ENCODE results near the gene GCK.
A peak's percentile ranks its signal among the peaks of the same experiment; 100 is the strongest.
"Not testable (repeated sequence)": the region's sequence is repeated elsewhere in the genome, so short reads cannot be mapped to it uniquely, and the experiment has no call there.

Gene GCK

DNA sequence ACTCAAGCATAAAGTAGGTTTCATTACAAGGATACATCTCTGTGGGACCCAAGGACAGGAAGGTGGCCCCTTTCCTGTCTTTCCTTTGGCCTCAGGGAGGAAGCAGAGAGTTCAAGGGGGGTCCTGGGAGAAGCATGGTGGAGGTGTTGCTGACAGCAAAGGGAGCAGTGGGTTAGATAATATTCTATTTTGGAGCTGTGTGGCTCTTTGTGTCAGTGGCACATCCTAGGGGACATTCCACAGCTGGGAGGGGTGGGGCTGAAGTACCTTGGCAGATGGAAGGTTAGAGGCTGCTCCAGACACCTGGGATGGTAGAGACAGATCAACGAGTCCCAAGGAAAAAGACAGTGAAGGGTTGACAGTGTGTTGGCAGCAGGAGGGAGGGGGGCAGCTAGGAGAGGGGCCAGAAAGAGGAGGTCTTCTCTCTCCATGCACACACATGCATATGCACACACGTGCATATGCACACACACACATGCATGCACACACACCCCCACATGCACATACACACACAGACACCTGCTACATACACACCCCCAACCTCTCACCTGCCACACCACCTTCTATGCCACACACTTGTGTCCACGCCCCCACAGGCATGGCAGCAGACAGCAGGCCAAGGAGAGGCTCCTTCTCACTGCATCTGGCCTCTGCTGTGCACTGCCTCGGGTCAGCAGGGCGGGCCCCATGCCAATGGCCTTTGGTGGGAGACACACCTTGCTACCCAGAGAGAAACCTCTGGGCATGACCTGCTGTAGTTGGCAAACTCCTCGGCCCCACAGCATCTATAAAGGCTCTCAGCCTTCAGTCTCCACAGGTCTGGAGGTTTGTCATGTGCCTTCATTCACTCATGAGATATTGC is 60.3 kb downstream of the GCK start:
- Histone ChIP-seq H3K4me1 (ENCODE audit: insufficient read depth, low read length) (0 out of 2 replicates have a peak, but pooled peaks cover 5% of the 10 kb centered on the region), H3K9ac (ENCODE audit: low read depth, low read length) (no peak overlapping the region), H3K9me3 (ENCODE audit: control insufficient read depth, insufficient read depth, low read length) (no peaks in the 10 kb centered on the region), H3K36me3 (ENCODE audit: insufficient read depth, low read length) (no peaks in the 10 kb centered on the region)

DNA sequence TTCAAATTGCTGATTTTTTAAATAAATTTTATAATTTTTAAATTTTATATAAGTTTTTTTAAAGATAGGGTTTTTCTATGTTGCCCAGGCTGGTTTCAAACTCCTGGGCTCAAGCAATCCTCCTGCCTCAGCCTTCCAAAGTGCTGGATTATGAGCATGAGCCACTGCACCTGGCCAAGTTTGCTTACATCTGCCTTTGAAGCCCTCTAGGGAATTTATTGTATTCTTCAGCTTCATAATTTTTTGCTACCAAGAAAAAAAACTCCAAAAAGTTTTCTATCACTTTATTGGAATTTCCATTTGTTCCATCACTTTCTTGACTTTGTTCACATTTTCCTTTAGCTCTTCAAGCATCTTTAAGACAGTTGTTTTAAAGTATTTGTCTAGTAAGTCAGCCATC is 62.1 kb downstream of the GCK start:
- no peak overlapping the region for H3K9ac ChIP-seq (ENCODE audit: low read depth, low read length)
- H3K36me3 ChIP-seq (ENCODE audit: insufficient read depth, low read length) = no peaks in the 10 kb centered on the region
- no peaks in the 10 kb centered on the region for H3K4me1 ChIP-seq (ENCODE audit: insufficient read depth, low read length)
- no peaks in the 10 kb centered on the region for H3K9me3 ChIP-seq (ENCODE audit: control insufficient read depth, insufficient read depth, low read length)

DNA sequence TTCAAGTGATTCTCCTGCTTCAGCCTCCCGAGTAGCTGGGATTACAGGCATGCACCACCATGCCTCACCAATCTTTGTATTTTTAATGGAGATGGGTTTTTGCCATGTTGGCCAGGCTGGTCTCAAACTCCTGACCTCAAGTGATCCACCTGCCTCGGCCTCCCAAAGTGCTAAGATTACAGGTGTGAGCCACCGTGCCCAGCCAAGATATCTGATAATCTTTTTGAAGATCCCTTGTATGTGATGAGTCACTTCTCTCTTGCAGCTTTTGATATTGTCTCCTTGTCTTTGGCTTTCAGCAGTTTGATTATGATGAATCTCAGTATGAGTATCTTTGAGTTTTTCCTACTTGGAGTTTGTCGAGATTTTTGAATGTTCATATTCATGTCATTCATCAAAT is 62.7 kb downstream of the GCK start:
- H3K9ac ChIP-seq (ENCODE audit: low read depth, low read length); H3K4me1 ChIP-seq (ENCODE audit: insufficient read depth, low read length); H3K36me3 ChIP-seq (ENCODE audit: insufficient read depth, low read length); H3K9me3 ChIP-seq (ENCODE audit: control insufficient read depth, insufficient read depth, low read length): not testable (repeated sequence)

DNA sequence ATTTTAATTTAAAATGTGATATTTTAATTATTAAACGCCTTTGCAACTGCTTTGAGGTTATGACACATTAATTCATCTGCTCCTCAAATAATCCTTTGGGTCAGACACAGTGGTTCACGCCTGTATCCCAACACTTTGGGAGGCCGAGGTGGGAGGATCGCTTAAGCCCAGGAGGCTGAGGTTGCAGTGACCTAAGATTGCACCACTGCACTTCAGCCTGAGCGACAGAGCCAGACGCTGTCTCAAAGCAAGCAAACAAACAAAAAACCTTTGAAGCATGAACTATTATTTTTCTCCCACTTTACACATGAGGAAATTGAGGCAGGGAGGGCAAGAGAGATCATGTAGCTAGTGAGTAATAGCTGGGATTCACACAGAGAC is 64.4 kb downstream of the GCK start:
- no peaks in the 10 kb centered on the region for H3K9me3 ChIP-seq (ENCODE audit: control insufficient read depth, insufficient read depth, low read length)
- H3K9ac ChIP-seq (ENCODE audit: low read depth, low read length) = no peak overlapping the region
- no peaks in the 10 kb centered on the region for H3K4me1 ChIP-seq (ENCODE audit: insufficient read depth, low read length)
- peaks cover 8% of the 10 kb centered on the region; the same call in 1 of the 2 replicates for H3K36me3 ChIP-seq (ENCODE audit: insufficient read depth, low read length)

DNA sequence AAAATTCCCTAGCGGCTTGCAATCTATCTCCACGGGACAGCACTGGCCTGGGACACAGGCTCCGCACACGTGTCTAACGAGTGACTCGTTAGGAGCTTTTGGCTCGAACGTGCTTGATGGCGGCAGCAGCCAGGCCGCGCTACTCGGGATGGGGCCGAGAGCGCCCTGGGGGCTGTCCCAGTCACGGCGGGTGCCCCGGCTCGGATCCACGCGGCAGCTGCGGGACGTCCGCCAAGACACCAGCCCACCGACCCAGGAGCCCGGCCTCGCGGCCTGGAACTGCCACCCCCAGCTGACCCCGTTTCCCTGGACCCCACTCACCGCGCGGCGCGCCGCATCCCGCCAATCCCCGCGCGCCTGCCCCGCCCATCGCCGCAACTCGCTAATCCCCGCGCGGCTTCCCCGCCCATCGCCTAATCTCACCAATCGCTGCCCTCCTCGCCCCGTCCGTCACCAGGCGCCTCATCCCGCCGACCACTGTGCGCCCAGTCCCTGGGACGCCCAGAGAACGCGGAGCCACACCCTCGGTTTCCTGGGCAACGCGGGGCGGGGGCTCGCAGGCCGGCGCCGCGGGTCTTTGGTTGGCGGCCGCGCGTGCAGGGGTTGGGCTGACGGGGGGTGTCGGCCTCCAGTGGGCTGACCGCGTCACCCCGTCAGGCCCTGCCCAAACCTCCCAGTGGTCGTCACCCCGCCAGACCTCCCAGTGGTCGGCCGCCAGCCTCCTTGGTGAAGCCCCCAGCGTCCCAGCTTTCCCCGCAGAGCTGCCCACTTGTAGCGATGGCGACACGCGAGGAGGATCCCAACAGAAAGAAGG is 65.8 kb downstream of the GCK start, which contains the start of gene POLD2:
Gene POLD2, minus strand, starts transcription at position 359 of the 814 bp plus-strand sequence. CDS start 1,495 bp downstream, outside the sequence.
- Histone ChIP-seq H3K36me3 (ENCODE audit: insufficient read depth, low read length) (peaks cover 8% of the 10 kb centered on the region; the same call in 1 of the 2 replicates), H3K9me3 (ENCODE audit: control insufficient read depth, insufficient read depth, low read length) (no peaks in the 10 kb centered on the region), H3K9ac (ENCODE audit: low read depth, low read length) (peak within 1 kb of the TSS; percentile 85), H3K4me1 (ENCODE audit: insufficient read depth, low read length) (no peaks in the 10 kb centered on the region)

DNA sequence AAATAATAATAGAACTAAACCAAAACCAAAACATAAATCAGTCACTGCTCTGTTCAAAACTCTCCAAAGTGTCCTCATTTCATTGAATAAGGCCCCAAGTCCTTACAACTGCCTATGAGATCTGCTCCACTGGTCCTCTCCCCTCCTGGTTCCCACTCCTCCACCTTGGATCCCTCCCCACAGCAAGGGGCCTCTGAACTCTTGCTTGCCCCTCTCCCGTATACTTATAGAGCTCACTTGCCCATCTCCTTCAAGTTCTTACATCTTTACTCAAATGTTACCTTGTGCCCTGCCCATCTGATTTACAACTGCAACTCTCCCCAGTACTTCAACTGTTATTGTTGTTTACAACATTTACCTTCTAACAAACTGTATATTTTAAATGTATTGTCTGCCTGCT is 66.7 kb downstream of the GCK start:
- Histone ChIP-seq H3K9ac (ENCODE audit: low read depth, low read length) (peak overlapping the region; percentile 85), H3K4me1 (ENCODE audit: insufficient read depth, low read length) (no peaks in the 10 kb centered on the region), H3K36me3 (ENCODE audit: insufficient read depth, low read length) (peaks cover 10% of the 10 kb centered on the region; the same call in 1 of the 2 replicates), H3K9me3 (ENCODE audit: control insufficient read depth, insufficient read depth, low read length) (no peaks in the 10 kb centered on the region)

DNA sequence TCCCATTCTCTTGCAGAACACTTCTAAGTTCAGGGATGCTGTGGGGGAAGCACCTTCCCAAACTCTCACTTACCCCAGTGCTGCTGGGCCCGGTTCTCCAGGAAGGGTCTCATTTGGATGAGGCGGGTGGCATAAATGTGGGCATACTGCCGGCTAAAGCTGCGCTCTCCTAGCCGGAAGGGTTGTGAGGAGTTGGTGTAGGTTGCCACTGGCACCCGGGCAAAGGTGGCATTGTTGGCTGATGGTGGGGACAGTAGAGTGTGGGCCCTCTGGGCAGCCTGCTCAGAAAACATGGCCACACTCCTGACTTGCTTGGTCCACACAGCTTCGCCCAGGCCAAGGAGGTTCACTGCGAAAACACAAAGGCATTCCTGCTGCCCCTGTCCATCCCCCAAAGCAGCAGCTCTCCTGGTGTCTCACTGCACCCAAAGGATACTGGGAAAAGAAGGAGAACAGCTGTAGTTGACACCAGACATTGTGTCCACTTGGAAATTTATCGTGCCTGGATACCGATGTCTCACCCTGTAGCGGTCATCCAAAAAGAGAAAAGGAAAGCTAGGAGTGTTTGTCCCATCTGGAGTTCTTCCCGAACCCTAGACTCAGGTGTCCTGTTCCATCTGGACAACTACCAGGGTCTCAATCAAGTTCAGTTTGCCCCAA is 67.3 kb downstream of the GCK start:
- H3K9me3 ChIP-seq (ENCODE audit: control insufficient read depth, insufficient read depth, low read length) = no peaks in the 10 kb centered on the region
- H3K9ac ChIP-seq (ENCODE audit: low read depth, low read length) = no peak overlapping the region
- H3K36me3 ChIP-seq (ENCODE audit: insufficient read depth, low read length) = peaks cover 14% of the 10 kb centered on the region; the same call in 1 of the 2 replicates
- H3K4me1 ChIP-seq (ENCODE audit: insufficient read depth, low read length) = no peaks in the 10 kb centered on the region

DNA sequence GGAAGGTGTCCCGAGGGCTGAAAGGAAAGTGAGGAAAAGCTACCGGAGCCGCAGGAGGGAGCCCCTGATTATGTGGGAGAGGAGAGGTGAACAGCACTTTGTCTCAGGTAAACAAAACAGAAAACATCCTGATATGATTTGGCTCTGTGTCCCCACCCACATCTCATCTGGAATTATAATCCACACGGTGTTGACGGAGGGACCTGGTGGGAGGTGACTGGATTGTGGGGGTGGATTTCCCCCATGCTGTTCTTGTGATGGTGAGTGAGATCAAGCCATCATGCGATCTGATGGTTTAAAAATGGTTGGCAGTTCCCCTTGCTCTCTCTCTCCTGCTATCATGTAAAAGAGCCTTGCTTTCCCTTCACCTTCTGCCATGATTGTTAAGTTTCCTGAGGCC is 68.8 kb downstream of the GCK start:
- Histone ChIP-seq H3K36me3 (ENCODE audit: insufficient read depth, low read length) (peaks cover 14% of the 10 kb centered on the region; the same call in 1 of the 2 replicates), H3K4me1 (ENCODE audit: insufficient read depth, low read length) (no peaks in the 10 kb centered on the region), H3K9me3 (ENCODE audit: control insufficient read depth, insufficient read depth, low read length) (no peaks in the 10 kb centered on the region), H3K9ac (ENCODE audit: low read depth, low read length) (no peak overlapping the region)

DNA sequence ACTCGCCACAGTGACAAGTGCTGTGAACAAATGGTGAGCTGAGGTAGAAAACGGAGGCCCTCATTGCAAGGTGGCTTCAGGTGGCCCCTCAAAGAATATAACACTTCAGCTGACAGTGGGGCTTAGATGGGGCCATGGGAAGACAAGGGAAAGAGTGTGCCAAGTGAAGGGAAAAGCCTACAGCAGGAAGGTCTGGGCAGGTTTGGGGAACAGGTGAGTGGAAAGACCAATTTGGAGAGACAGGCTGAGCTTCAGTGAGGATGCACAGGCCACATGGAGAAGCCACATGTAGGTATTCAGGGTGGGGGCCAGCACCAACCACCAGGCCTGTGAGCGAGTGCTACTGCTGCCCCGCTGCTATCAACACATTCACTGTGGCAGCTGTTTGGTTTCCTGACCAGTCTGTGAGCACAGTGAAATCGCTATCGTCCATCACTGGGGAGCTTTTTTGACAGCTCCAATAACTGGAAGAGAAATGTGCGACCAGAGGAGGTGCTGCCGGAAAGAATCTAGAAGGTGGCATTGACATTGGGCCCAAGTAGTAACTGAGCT is 69.3 kb downstream of the GCK start:
- H3K36me3 ChIP-seq (ENCODE audit: insufficient read depth, low read length) = peaks cover 14% of the 10 kb centered on the region; the same call in 1 of the 2 replicates
- no peaks in the 10 kb centered on the region for H3K4me1 ChIP-seq (ENCODE audit: insufficient read depth, low read length)
- no peaks in the 10 kb centered on the region for H3K9me3 ChIP-seq (ENCODE audit: control insufficient read depth, insufficient read depth, low read length)
- no peak overlapping the region for H3K9ac ChIP-seq (ENCODE audit: low read depth, low read length)

DNA sequence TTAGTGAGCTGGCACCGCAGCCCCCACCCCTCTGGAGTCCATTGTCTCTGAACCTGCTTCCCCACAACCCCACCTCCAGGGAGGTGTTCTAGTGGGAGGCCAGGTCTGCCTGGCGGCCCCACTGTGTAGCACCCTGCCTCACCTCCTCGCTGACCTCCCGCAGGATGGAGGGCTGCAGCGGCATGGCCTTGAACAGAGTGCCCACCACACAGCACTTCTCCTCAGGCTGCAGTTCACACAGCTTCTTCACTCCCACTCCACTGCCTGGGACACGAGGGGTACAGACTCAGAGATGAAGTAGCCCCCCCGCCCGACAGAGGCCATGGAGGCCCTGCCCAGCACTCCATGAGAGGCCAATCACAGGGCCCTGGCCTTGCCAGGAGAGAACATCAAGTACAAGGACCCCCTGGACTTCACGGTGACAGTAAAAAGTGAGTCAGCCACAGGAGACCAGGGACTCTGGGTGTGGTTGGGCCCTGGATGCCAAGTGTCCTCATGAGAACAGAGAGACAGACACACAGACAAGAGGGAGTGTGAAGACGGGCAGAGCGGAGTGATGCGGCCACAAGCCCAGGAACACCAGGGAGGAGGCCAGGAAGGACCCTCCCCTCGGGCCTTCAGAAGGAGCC is 71.3 kb downstream of the GCK start:
- H3K4me1 ChIP-seq (ENCODE audit: insufficient read depth, low read length) = no peaks in the 10 kb centered on the region
- no peaks in the 10 kb centered on the region for H3K9me3 ChIP-seq (ENCODE audit: control insufficient read depth, insufficient read depth, low read length)
- no peak overlapping the region for H3K9ac ChIP-seq (ENCODE audit: low read depth, low read length)
- peaks cover 14% of the 10 kb centered on the region; the same call in 1 of the 2 replicates for H3K36me3 ChIP-seq (ENCODE audit: insufficient read depth, low read length)

DNA sequence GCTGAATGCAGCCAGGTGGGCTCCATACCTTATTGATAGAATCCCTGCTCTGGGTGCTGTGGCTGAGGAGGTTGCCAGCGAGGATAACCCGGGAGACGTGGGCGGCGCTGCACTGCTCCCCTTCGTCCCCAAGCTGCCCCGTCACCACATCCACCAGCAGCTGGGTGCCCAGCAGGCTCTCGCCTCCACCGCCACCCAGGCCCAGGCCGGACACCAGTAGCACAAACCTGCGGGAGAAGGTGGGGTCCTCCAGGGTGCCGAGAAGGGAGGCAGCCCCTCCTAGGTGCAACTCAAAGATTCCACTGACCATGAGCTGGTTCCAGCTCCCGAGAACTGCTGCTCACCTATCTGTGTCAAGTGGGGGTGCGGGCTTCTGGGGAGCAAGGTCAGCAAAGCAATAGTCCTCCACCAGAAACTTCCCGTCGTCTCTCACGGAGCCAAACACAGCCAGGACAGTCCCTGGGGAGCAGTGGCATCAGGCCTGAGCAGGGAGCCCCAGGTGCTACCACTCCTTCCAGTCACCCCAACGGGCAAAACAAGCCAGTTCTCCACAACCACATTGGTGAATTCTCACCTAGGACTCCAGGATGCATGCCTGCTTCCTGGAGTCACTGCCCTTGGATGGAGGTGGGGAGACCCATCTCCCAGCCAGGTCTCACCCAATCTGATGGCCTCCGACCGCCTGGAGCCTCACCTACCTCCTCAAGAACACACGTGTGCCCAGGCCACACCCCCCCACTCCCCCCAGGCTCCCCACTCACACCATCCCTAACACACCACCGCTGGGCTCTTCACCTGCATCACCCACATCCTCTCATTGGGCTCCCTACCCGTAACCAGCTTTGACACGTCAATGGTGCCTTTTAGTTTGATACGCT is 72.2 kb downstream of the GCK start:
- Histone ChIP-seq H3K9ac (ENCODE audit: low read depth, low read length) (no peak overlapping the region), H3K9me3 (ENCODE audit: control insufficient read depth, insufficient read depth, low read length) (no peaks in the 10 kb centered on the region), H3K4me1 (ENCODE audit: insufficient read depth, low read length) (no peaks in the 10 kb centered on the region), H3K36me3 (ENCODE audit: insufficient read depth, low read length) (peaks cover 14% of the 10 kb centered on the region; the same call in 1 of the 2 replicates)

DNA sequence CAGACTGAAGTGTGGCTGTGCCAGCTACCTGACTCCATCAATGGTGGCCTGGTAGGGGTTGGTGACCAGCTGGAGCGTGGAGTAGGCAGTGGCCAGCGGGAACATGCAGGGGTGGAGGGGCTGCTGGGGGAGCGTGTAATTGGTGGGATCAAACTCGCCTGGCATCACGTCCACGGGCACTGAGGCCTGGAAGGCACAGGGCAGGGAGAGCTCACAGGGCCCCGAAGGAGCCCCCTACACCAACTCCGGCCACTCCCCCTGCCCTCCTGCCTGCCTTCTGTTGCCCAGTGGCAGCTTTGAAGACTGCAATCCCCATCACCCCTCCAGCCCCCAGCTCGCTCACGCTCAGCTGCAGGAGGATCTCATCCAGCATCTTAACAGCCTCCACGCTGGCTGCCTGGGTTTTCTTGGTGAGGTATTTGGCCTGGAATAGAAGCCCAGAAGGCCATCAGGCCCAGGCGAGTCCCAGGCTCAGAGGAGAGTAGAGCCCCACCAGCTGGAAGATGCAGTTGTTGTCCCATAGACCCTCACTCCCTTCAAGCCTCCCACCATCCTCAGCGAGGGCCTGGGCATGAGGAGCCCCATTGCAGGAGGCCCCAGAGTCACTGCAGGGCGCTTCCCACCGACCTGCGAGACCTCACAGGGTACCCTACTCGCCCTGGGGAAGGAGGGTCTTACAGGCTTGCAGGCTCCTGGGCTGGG is 73.0 kb downstream of the GCK start:
- peaks cover 14% of the 10 kb centered on the region; the same call in 1 of the 2 replicates for H3K36me3 ChIP-seq (ENCODE audit: insufficient read depth, low read length)
- no peak overlapping the region for H3K9ac ChIP-seq (ENCODE audit: low read depth, low read length)
- H3K9me3 ChIP-seq (ENCODE audit: control insufficient read depth, insufficient read depth, low read length) = no peaks in the 10 kb centered on the region
- no peaks in the 10 kb centered on the region for H3K4me1 ChIP-seq (ENCODE audit: insufficient read depth, low read length)
